Ectodermal cell (in vitro differentiated cells): ENCODE measurements around the gene FBLN1.
"Not testable (repeated sequence)": the region's sequence is repeated elsewhere in the genome, so short reads cannot be mapped to it uniquely, and the experiment has no call there.

Experiments used
- H3K27ac ChIP-seq: 2 replicates; pipeline ENCODE4 v1.7.0; 2013; ENCODE audit warnings: mild to moderate bottlenecking, low read depth, low read length; ENCODE audit not compliant: insufficient read depth, poor library complexity, severe bottlenecking
- H3K27me3 ChIP-seq: 2 replicates; pipeline ENCODE4 v1.7.0; 2013; ENCODE audit warnings: mild to moderate bottlenecking, low read length; ENCODE audit not compliant: insufficient read depth, control insufficient read depth, poor library complexity, severe bottlenecking
- H3K36me3 ChIP-seq: one replicate; pipeline ENCODE4 v1.7.0; 2013; ENCODE audit warnings: low read length; ENCODE audit not compliant: control insufficient read depth, insufficient read depth
- H3K4me1 ChIP-seq: one replicate; pipeline ENCODE4 v1.7.0; 2013; ENCODE audit warnings: low read length; ENCODE audit not compliant: control insufficient read depth, insufficient read depth
- H3K4me3 ChIP-seq: 2 replicates; pipeline ENCODE4 v1.7.0; 2013; ENCODE audit warnings: low read depth, low read length, control low read depth; ENCODE audit not compliant: insufficient read depth
- H3K9me3 ChIP-seq: 2 replicates; pipeline ENCODE4 v1.7.0; 2013; ENCODE audit warnings: mild to moderate bottlenecking, low read length, moderate library complexity; ENCODE audit not compliant: control insufficient read depth
- WGBS, 2 experiments: methylation state at CpG; one replicate each; pipeline ENCODE4 v1.1.7; 2013; ENCODE audit warnings: missing lambda C conversion rate in 2 of 2; 5-methylcytosine and 5-hydroxymethylcytosine counted together

Gene FBLN1

GRCh38 chr22:45485261-45485660 is 17.4 kb upstream of the FBLN1 start:
- Histone ChIP-seq H3K4me1 (peaks cover 8% of the 10 kb centered on the region), H3K36me3 (no peaks in the 10 kb centered on the region), H3K4me3 (no peak overlapping the region), H3K9me3 (no peaks in the 10 kb centered on the region), H3K27ac (no peak overlapping the region), H3K27me3 (no peaks in the 10 kb centered on the region)
- WGBS, 2 experiments = 94 to 96% methylated on average over 4 of the region's 4 CpGs

GRCh38 chr22:45488764-45489370 is 13.8 kb upstream of the FBLN1 start:
- H3K4me1 ChIP-seq = peaks cover 6% of the 10 kb centered on the region
- no peaks in the 10 kb centered on the region for H3K36me3 ChIP-seq
- 92 to 93% methylated on average over 4 of the region's 4 CpGs for WGBS, 2 experiments
- no peaks in the 10 kb centered on the region for H3K9me3 ChIP-seq
- no peak overlapping the region for H3K27ac ChIP-seq
- no peak overlapping the region for H3K4me3 ChIP-seq
- H3K27me3 ChIP-seq = no peaks in the 10 kb centered on the region

- Histone ChIP-seq H3K27me3 (no peaks in the 10 kb centered on the region), H3K4me1 (peaks cover 6% of the 10 kb centered on the region), H3K4me3 (no peak overlapping the region), H3K27ac (no peak overlapping the region), H3K9me3 (no peaks in the 10 kb centered on the region), H3K36me3 (no peaks in the 10 kb centered on the region)
- 86 to 87% methylated on average over 3 of the region's 3 CpGs for WGBS, 2 experiments
Measured at GRCh38 chr22:45490836-45491235, 11.8 kb upstream of the FBLN1 start.

DNA sequence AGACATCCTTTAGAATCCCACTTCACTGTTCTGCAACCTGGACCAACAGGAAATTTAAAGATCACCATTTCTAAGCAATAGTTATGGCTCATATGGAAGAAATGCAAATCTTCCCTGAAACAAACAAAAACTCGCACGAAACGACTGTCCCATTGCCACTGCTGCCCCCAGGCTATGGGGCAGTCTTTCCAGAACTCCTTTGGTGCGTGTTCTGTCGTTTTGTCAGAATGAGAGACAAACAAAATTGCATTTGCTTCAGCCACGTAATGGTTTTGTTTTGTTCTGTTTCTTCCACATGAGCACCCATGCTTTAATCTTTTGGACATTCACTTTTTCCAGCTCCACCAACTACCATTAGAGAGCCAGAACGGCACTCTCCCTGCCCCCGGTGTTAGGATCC is 10.8 kb upstream of the FBLN1 start:
- Histone ChIP-seq H3K27me3 (no peaks in the 10 kb centered on the region), H3K27ac (no peak overlapping the region), H3K4me3 (no peak overlapping the region), H3K9me3 (no peaks in the 10 kb centered on the region), H3K36me3 (no peaks in the 10 kb centered on the region), H3K4me1 (peaks cover 6% of the 10 kb centered on the region)
- WGBS, 2 experiments = 93 to 95% methylated on average over 8 of the region's 8 CpGs

GRCh38 chr22:45493286-45493771 is 9.4 kb upstream of the FBLN1 start:
- no peaks in the 10 kb centered on the region for H3K36me3 ChIP-seq
- WGBS, 2 experiments = 82 to 86% methylated on average over 13 of the region's 13 CpGs

DNA sequence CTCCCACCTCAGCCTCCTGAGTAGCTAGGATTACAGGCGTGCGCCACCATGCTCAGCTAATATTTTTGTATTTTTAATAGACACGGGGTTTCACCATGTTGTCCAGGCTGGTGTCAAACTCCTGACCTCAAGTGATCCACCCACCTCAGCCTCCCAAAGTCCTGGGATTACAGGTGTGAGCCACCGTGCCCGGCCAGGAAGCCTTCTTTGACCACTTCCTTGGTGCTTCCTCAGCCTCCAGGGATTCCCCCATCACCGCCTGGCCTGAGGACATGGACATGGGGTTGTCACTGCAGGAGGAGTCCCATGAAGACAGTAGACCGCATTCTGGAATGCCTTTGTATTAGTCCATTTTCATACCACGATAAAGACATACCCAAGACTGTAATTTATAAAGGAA is 8.4 kb upstream of the FBLN1 start:
- WGBS, 2 experiments = 88 to 90% methylated on average over 7 to 8 of the region's 8 CpGs
- not testable (repeated sequence) for H3K27me3 ChIP-seq, H3K27ac ChIP-seq, H3K4me3 ChIP-seq, H3K4me1 ChIP-seq, H3K36me3 ChIP-seq, H3K9me3 ChIP-seq

More at GRCh38 chr22:45493286-45493771, 9.4 kb upstream of the FBLN1 start:
- Histone ChIP-seq H3K27me3 (no peaks in the 10 kb centered on the region), H3K9me3 (no peaks in the 10 kb centered on the region), H3K4me3 (no peak overlapping the region), H3K4me1 (peaks cover 6% of the 10 kb centered on the region), H3K27ac (peak overlapping the region; percentile 60)

DNA sequence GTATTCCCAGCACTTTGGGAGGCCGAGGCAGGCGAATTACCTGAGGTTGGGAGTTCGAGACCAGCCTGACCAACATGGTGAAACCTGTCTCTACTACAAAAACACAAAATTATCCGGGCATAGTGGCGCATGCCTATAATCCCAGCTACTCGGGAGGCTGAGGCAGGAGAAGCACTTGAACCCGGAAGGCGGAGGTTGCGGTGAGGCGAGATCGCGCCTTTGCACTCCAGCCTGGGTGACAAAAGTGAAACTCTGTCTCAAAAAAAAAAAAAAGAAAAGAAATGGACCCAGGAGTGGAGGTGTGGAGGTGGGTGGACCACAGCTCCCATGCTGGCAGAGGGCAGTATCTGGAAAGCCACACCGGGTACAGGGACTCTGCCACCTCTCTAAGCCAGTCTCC is 7.1 kb upstream of the FBLN1 start:
- H3K4me1 ChIP-seq, H3K4me3 ChIP-seq, H3K27ac ChIP-seq, H3K9me3 ChIP-seq, H3K36me3 ChIP-seq, H3K27me3 ChIP-seq: not testable (repeated sequence)
- 96% methylated on average over 13 of the region's 13 CpGs for WGBS, 2 experiments

GRCh38 chr22:45496451-45496941 is 6.2 kb upstream of the FBLN1 start:
- Histone ChIP-seq H3K27me3 (no peaks in the 10 kb centered on the region), H3K4me1 (peaks cover 10% of the 10 kb centered on the region), H3K36me3 (no peaks in the 10 kb centered on the region), H3K9me3 (no peaks in the 10 kb centered on the region), H3K27ac (peak overlapping the region; percentile 26), H3K4me3 (no peak overlapping the region)
- WGBS, 2 experiments = 73 to 82% methylated on average over 7 of the region's 7 CpGs

DNA sequence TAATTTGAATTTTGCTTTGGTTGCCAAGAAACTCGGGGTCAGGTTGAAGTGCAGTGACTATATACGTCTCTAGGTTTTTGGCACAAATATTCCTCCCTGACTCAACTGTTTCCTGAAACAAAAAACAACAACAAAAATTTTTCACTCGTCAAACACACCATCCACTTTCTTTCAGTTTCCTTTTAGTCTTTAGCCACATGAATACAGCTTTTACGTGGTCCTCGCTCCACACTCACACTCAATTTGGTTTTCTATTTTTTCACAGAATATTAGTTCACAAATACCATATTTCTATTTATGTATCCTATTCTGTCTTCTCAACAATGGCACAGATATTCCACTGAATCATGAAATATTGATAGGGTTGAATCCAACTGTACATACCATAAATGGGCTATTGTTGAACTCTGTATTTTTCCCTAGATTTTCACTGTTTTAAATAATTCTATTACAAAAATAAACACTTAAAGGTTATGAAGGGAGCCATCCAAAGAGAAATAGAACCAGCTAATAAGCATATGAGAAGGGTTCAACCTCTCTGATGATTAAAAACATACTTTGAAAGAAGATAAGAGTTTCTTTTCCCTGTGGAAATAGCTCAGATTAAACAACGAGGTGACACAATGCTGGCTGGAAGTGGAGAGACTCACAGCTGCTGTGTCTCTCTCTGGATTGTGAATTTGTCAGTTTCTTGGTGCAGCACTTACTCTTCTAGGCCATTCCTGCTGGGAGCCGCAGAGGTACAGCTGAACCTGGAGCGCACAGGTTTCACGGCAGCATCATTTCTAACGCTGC is 5.1 kb upstream of the FBLN1 start:
- 87 to 89% methylated on average over 10 of the region's 10 CpGs for WGBS, 2 experiments
- H3K27me3 ChIP-seq = no peaks in the 10 kb centered on the region
- H3K27ac ChIP-seq = no peak overlapping the region
- H3K36me3 ChIP-seq = no peaks in the 10 kb centered on the region
- H3K9me3 ChIP-seq = no peaks in the 10 kb centered on the region
- no peak overlapping the region for H3K4me3 ChIP-seq
- peaks cover 10% of the 10 kb centered on the region for H3K4me1 ChIP-seq

- Histone ChIP-seq H3K4me1 (peaks cover 4% of the 10 kb centered on the region), H3K9me3 (no peaks in the 10 kb centered on the region), H3K36me3 (no peaks in the 10 kb centered on the region), H3K27ac (no peak overlapping the region), H3K4me3 (no peak overlapping the region), H3K27me3 (no peaks in the 10 kb centered on the region)
- WGBS, 2 experiments = 73 to 80% methylated on average over 3 of the region's 3 CpGs
Measured at GRCh38 chr22:45499746-45500145, 2.9 kb upstream of the FBLN1 start.
